Memory B cell (primary cell): ENCODE results near the gene ZNF385C.

ENCODE experiments used
- ATAC-seq: fragments of 150-1000 bp; cut with Tn5 transposase; 2 replicates; pipeline ENCODE4 v1.10.0; 2021; ENCODE audit warnings: low read depth, mild to moderate bottlenecking, moderate library complexity
- DNase-seq, 2 donors: peaks; one replicate each; pipeline ENCODE4 v3.0.0; 2022; ENCODE audit warnings: low spot score in 2 of 2
- H3K27ac Mint-ChIP-seq: one replicate; pipeline ENCODE4 v1.8.0; 2022; ENCODE audit warnings: mild to moderate bottlenecking, moderate library complexity, mixed read lengths
- H3K27me3 Mint-ChIP-seq: one replicate; pipeline ENCODE4 v1.8.0; 2022; ENCODE audit warnings: mixed read lengths
- H3K36me3 Mint-ChIP-seq: one replicate; pipeline ENCODE4 v1.8.0; 2022; ENCODE audit warnings: mild to moderate bottlenecking, mixed read lengths
- H3K4me1 Mint-ChIP-seq: one replicate; pipeline ENCODE4 v1.8.0; 2022; ENCODE audit warnings: mixed read lengths
- H3K4me3 Mint-ChIP-seq: one replicate; pipeline ENCODE4 v1.8.0; 2022; ENCODE audit warnings: mild to moderate bottlenecking, moderate library complexity, mixed read lengths
- H3K9me3 Mint-ChIP-seq: one replicate; pipeline ENCODE4 v1.8.0; 2022; ENCODE audit warnings: mixed read lengths

The ZNF385C gene

GRCh38 chr17:41985919-41986318 lies 112.4 kb downstream of the ZNF385C start:
- H3K27me3 Mint-ChIP-seq = no peaks in the 10 kb centered on the region
- H3K9me3 Mint-ChIP-seq = no peaks in the 10 kb centered on the region
- no peak for ATAC-seq
- peaks cover 7% of the 10 kb centered on the region for H3K4me1 Mint-ChIP-seq
- H3K27ac Mint-ChIP-seq = no peak overlapping the region
- H3K4me3 Mint-ChIP-seq = no peak overlapping the region
- peaks cover 25% of the 10 kb centered on the region for H3K36me3 Mint-ChIP-seq
- no peak for DNase-seq

DNA sequence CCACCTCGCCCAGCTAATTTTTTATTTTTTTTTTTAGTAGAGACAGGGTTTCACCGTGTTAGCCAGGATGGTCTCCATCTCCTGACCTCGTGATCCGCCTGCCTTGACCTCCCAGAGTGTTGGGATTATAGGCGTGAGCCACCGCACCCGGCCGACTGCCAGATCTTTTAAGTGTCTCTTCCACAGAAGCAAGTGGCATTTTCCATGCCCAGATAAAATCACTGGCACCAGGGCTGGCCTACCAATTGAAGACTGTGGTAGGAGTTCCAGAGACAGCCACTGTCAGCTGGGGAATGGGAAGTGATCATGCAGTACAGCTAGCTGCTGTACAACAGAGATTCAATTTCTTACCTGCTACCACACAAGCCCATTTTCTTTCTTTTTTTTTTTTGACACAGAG lies 113.8 kb downstream of the ZNF385C start:
- no peaks in the 10 kb centered on the region for H3K9me3 Mint-ChIP-seq
- H3K27ac Mint-ChIP-seq = no peak overlapping the region
- DNase-seq (no peak), ATAC-seq (no peak)
- peaks cover 28% of the 10 kb centered on the region for H3K36me3 Mint-ChIP-seq
- H3K4me1 Mint-ChIP-seq = peaks cover 7% of the 10 kb centered on the region
- no peak overlapping the region for H3K4me3 Mint-ChIP-seq
- H3K27me3 Mint-ChIP-seq = no peaks in the 10 kb centered on the region

GRCh38 chr17:41982026-41982760 lies 116.1 kb downstream of the ZNF385C start:
- DNase-seq = no peak
- Mint-ChIP-seq H3K27me3 (no peaks in the 10 kb centered on the region), H3K4me3 (no peak overlapping the region), H3K27ac (no peak overlapping the region), H3K4me1 (peaks cover 13% of the 10 kb centered on the region), H3K9me3 (no peaks in the 10 kb centered on the region), H3K36me3 (peaks cover 28% of the 10 kb centered on the region)
- ATAC-seq = no peak

DNA sequence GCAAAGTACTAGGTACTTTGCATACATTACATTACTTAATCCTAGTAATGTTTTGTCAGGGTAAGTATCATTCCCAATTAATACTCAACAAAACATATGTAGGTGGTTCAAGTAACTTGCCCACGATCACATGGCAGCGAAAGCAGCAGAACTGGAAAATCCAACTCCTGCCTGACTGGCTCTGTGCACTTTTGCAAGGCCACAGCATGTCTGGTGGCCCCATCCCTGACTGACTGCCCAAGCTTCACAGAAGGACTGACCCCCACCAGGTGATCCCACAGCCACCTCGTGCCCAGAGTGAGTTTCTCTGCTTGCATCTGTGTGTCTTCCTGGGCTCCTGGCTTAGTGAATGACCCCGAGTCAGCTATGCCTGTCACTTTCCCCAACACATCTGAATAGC lies 120.3 kb downstream of the ZNF385C start:
- Mint-ChIP-seq H3K4me3 (no peak overlapping the region), H3K9me3 (no peaks in the 10 kb centered on the region), H3K27ac (no peak overlapping the region), H3K4me1 (peaks cover 21% of the 10 kb centered on the region), H3K27me3 (no peaks in the 10 kb centered on the region), H3K36me3 (peaks cover 26% of the 10 kb centered on the region)
- ATAC-seq (no peak), DNase-seq (no peak)

- H3K4me1 Mint-ChIP-seq = peaks cover 29% of the 10 kb centered on the region
- ATAC-seq = peak; percentile 48
- H3K27ac Mint-ChIP-seq = peak overlapping the region; percentile 90
- no peak for DNase-seq
- H3K36me3 Mint-ChIP-seq = peaks cover 22% of the 10 kb centered on the region
- H3K4me3 Mint-ChIP-seq = peak overlapping the region; percentile 62
- no peaks in the 10 kb centered on the region for H3K9me3 Mint-ChIP-seq
- H3K27me3 Mint-ChIP-seq = no peaks in the 10 kb centered on the region
Measured at GRCh38 chr17:41976142-41976768, 122.0 kb downstream of the ZNF385C start.
